Vagina (tissue), 2 donors: ENCODE measurements around the gene B4GALT2. TPM values are rescaled to one million over a fixed set of nuclear protein-coding genes. Genes with fewer than 3 reads are reported as not detected.

Experiments used
- DNase-seq, 2 donors: peaks; one replicate each; pipeline ENCODE4 v3.0.0-alpha.2; 2017; ENCODE audit errors: extremely low spot score in 2 of 2
- H3K27ac ChIP-seq: fragments of 200-600 bp; sonication (generic); one replicate; pipeline ENCODE4 v1.5.1; 2019
- H3K27me3 ChIP-seq: fragments of 200-600 bp; sonication (generic); one replicate; pipeline ENCODE4 v1.5.1; 2019
- H3K36me3 ChIP-seq, 2 donors: fragments of 200-600 bp; sonication (generic); one replicate each; pipeline ENCODE4 v1.5.1; 2017 to 2019
- H3K4me1 ChIP-seq: fragments of 200-600 bp; sonication (generic); one replicate; pipeline ENCODE4 v1.5.1; 2019
- H3K4me3 ChIP-seq, 2 donors: fragments of 200-600 bp; sonication (generic); 1 replicate in 1 of 2; 2 replicates in 1 of 2; pipeline ENCODE4 v1.5.1; 2016 to 2019
- H3K9me3 ChIP-seq: fragments of 200-600 bp; sonication (generic); one replicate; pipeline ENCODE4 v1.5.1; 2019
- CTCF ChIP-seq, 3 experiments: fragments of 450-650 bp in 2 of 3; fragments of 200-600 bp in 1 of 3; sonication (generic) in 1 of 3; IDR thresholded peaks; one replicate each; pipeline ENCODE4 v1.5.1; 2017 to 2019; ENCODE audit warnings: antibody characterized with exemption in 3 of 3, mild to moderate bottlenecking in 2 of 3, moderate library complexity in 2 of 3
- POLR2A ChIP-seq, 2 donors: fragments of 450-650 bp; IDR thresholded peaks; one replicate each; pipeline ENCODE4 v1.6.1; 2017; ENCODE audit warnings: antibody characterized with exemption in 2 of 2, mild to moderate bottlenecking in 2 of 2, moderate library complexity in 2 of 2
- POLR2AphosphoS5 ChIP-seq, 2 donors: sonication (generic); formaldehyde crosslinking; IDR thresholded peaks; one replicate each; pipeline ENCODE4 v1.9.0; 2017; ENCODE audit warnings: antibody characterized with exemption in 2 of 2, mild to moderate bottlenecking in 2 of 2, low read depth in 1 of 2; ENCODE audit not compliant: insufficient read depth in 1 of 2
- intact Hi-C: fragments of 100-400 bp; cut with DNase I; formaldehyde crosslinking; loops from one replicate; pipeline ENCODE4 v1.15.1; 2023
- total RNA-seq: library from RNA; depleted of rRNA; stranded (reverse); fragments of >200 nt; gene quantifications from one replicate; pipeline ENCODE4 v1.2.3, GENCODE V29; 2016

The B4GALT2 gene
- total RNA-seq, 1 donor from 2014 or later = 31.4 TPM

- peak overlapping the region; percentile 11 for H3K27ac ChIP-seq
- intact Hi-C loops = loop anchor here (5.0 kb wide), 1 partner anchor 171 kb away; no protein-coding TSS in a partner anchor
- TF ChIP-seq POLR2A (IDR thresholded peaks at IDR 0.05) (no peak), POLR2AphosphoS5 (IDR thresholded peaks at IDR 0.05; ENCODE audit: insufficient read depth in 1 of 2, low read depth in 1 of 2) (no peak), CTCF (IDR thresholded peaks at IDR 0.05) (no peak)
- H3K36me3 ChIP-seq = no peaks in the 10 kb centered on the region
- peaks cover 63% of the 10 kb centered on the region for H3K4me1 ChIP-seq
- DNase-seq = no peak
- peak overlapping the region; percentile 38 to 50 for H3K4me3 ChIP-seq
- no peaks in the 10 kb centered on the region for H3K9me3 ChIP-seq
- no peaks in the 10 kb centered on the region for H3K27me3 ChIP-seq
Observed at GRCh38 chr1:43932786-43933385, 46.1 kb upstream of the B4GALT2 start.

DNA sequence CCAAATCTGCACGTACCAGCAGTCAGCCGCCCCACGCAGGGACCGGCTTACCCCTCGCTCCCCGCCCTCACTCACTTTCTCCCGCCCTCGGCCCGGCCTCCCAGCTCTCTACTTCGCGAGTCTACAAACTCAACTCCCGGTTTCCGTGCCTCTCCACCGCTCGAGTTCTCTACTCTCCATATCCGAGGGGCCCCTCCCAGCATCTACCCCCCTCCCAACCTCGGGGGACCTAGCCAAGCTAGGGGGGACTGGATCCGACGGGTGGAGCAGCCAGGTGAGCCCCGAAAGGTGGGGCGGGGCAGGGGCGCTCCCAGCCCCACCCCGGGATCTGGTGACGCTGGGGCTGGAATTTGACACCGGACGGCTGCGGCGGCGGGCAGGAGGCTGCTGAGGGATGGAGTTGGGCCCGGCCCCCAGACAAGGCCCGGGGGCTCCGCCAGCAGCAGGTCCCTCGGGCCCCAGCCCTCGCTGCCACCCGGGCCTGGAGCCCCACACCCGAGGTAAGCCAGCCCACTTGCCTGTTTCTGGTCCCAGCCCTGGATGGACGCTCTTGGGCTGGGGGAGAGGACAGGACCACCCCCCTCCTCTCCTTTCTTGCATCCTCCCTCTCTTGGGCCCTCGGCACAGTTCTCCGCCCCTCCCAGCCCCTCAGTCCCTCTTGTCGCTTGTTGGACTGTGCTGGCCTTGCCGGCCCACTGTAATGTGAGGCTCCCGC lies 45.5 kb upstream of the B4GALT2 start, which contains the start of gene ARTN:
TSS of gene ARTN (plus strand) at position 416 of the 715 bp plus-strand sequence. CDS start 1,856 bp downstream, outside the sequence.
- peak in 1 of 2 donors; percentile 41 for TF ChIP-seq POLR2AphosphoS5 (IDR thresholded peaks at IDR 0.05; ENCODE audit: insufficient read depth in 1 of 2, low read depth in 1 of 2)
- TF ChIP-seq POLR2A (IDR thresholded peaks at IDR 0.05) = no peak
- TF ChIP-seq CTCF (IDR thresholded peaks at IDR 0.05) = no peak
- DNase-seq = no peak
- intact Hi-C loops = loop anchor here (5.0 kb wide), 1 partner anchor 171 kb away; no protein-coding TSS in a partner anchor

DNA sequence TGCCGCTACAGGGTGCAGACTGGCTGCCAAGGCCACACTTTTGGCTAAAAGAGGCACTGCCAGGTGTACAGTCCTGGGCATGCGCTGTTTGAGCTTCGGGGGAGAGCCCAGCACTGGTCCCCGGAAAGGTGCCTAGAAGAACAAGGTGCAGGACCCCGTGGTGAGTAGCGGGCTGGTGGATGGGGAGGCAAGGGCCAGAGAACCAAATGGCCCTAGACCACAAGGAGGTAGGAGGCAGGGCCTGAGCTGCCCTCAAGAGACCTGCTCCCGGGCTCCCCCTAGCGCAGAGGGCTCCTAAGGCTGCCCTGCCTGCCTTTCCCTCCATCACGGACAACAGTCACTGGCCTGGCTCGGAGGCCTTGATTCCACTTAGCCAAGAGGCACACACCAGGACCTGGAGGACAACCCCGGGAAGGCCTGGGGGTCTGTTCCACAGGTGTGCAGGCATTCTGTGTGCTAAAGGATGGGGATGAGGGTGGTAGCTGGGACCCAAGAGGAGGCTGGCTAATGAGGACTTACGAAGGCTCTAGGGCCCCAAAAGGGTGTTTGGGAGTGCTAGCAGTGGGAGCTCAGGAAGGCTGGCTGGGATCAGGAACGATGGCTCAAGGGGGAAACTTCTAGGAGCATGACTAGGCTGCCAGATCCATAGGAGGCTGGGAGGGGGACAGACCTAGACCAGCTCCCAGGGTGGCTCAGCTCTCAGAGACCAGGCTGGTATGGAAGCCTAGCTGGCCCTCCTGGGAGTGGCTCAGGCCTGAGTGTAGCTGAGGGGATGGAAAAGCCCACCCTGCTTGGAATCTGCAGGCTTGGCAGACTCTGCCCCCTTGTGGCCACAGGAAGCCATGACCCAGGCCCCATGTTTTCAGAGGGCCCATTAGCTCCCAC lies 44.7 kb upstream of the B4GALT2 start:
- Histone ChIP-seq H3K27me3 (no peaks in the 10 kb centered on the region), H3K9me3 (no peaks in the 10 kb centered on the region), H3K36me3 (no peaks in the 10 kb centered on the region), H3K4me3 (peak overlapping the region; percentile 38 to 50), H3K4me1 (peaks cover 66% of the 10 kb centered on the region), H3K27ac (peak overlapping the region; percentile 11)
- TF ChIP-seq CTCF (IDR thresholded peaks at IDR 0.05) (peak; percentile 51 to 91 (median 78)), POLR2AphosphoS5 (IDR thresholded peaks at IDR 0.05; ENCODE audit: insufficient read depth in 1 of 2, low read depth in 1 of 2) (peak in 1 of 2 donors; percentile 10), POLR2A (IDR thresholded peaks at IDR 0.05) (no peak)
- DNase-seq = no peak
- intact Hi-C loops = loop anchor here (5.0 kb wide), 1 partner anchor 172 kb away; no protein-coding TSS in a partner anchor

More for the DNA sequence above, 45.5 kb upstream of the B4GALT2 start, which contains the start of gene ARTN:
- Histone ChIP-seq H3K27ac (peak within 1 kb of the TSS; percentile 11), H3K36me3 (no peaks in the 10 kb centered on the region), H3K9me3 (no peaks in the 10 kb centered on the region), H3K4me3 (peak within 1 kb of the TSS; percentile 38 to 50), H3K4me1 (peaks cover 66% of the 10 kb centered on the region), H3K27me3 (no peaks in the 10 kb centered on the region)

- intact Hi-C loops = loop anchor here (5.0 kb wide), 1 partner anchor 173 kb away; no protein-coding TSS in a partner anchor
- Histone ChIP-seq H3K27me3 (no peaks in the 10 kb centered on the region), H3K36me3 (no peaks in the 10 kb centered on the region), H3K27ac (no peak overlapping the region), H3K4me3 (no peak overlapping the region), H3K4me1 (peaks cover 64% of the 10 kb centered on the region), H3K9me3 (no peaks in the 10 kb centered on the region)
- no peak for DNase-seq
- no peak for TF ChIP-seq POLR2A (IDR thresholded peaks at IDR 0.05)
Observed at GRCh38 chr1:43934986-43935324, 44.1 kb upstream of the B4GALT2 start.
